Progenitor cell of endocrine pancreas (in vitro differentiated cells): ENCODE results near the gene SLC39A11. TPM values are rescaled to one million over a fixed set of nuclear protein-coding genes. Genes with fewer than 3 reads are reported as not detected.

Source experiments
- DNase-seq: peaks from one replicate; pipeline ENCODE4 v3.0.0; 2021; ENCODE audit warnings: low spot score; ENCODE audit not compliant: unreplicated experiment
- H3K27ac Mint-ChIP-seq: 2 replicates; pipeline ENCODE4 v1.8.0; 2021; ENCODE audit warnings: mild to moderate bottlenecking, moderate library complexity, mixed read lengths
- H3K27me3 Mint-ChIP-seq: 2 replicates; pipeline ENCODE4 v1.8.0; 2021; ENCODE audit warnings: mixed read lengths
- H3K36me3 Mint-ChIP-seq: 2 replicates; pipeline ENCODE4 v1.8.0; 2022; ENCODE audit warnings: mixed read lengths; ENCODE audit not compliant: insufficient read depth
- H3K4me1 Mint-ChIP-seq: 2 replicates; pipeline ENCODE4 v1.8.0; 2021; ENCODE audit warnings: low read depth, mixed read lengths
- H3K4me3 Mint-ChIP-seq: 2 replicates; pipeline ENCODE4 v1.8.0; 2021; ENCODE audit warnings: low read depth, mild to moderate bottlenecking, moderate library complexity, mixed read lengths
- H3K9me3 Mint-ChIP-seq: 2 replicates; pipeline ENCODE4 v1.8.0; 2021; ENCODE audit warnings: low read depth, mixed read lengths
- total RNA-seq: library from RNA; stranded (reverse); gene quantifications from 2 replicates; pipeline ENCODE4 v1.2.1, GENCODE V29; 2021
- TF ChIP-seq, protein P1 (sequence below): fragments of 200-600 bp; sonication (generic); IDR thresholded peaks from one replicate; pipeline ENCODE4 v1.5.0; 2021; ENCODE audit warnings: antibody characterized with exemption, mild to moderate bottlenecking; ENCODE audit not compliant: unreplicated experiment

SLC39A11 gene
- total RNA-seq, 1 donor from 2014 or later: 20.5 TPM

DNA sequence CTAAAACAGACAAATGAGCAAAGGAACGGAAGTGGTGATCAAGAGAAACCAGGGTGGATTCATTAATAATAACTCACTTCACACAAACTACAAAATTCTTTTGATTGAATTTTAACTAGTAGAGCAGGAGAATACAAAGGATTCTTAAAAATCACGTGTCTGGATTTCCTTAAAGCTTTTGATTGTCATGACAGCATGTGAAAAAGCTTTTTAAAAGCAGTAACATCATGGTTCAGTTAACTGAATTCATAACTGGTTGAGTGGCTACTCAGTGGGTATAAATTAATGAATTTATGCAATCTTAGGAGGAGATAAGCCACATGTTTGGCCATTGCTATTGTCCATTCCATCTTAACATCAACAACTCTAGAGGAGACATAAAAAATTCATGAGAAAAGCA is 333.2 kb downstream of the SLC39A11 start:
- TF ChIP-seq, protein P1, sequence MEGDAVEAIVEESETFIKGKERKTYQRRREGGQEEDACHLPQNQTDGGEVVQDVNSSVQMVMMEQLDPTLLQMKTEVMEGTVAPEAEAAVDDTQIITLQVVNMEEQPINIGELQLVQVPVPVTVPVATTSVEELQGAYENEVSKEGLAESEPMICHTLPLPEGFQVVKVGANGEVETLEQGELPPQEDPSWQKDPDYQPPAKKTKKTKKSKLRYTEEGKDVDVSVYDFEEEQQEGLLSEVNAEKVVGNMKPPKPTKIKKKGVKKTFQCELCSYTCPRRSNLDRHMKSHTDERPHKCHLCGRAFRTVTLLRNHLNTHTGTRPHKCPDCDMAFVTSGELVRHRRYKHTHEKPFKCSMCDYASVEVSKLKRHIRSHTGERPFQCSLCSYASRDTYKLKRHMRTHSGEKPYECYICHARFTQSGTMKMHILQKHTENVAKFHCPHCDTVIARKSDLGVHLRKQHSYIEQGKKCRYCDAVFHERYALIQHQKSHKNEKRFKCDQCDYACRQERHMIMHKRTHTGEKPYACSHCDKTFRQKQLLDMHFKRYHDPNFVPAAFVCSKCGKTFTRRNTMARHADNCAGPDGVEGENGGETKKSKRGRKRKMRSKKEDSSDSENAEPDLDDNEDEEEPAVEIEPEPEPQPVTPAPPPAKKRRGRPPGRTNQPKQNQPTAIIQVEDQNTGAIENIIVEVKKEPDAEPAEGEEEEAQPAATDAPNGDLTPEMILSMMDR: no peak
- DNase-seq: no peak
- Mint-ChIP-seq H3K27ac (no peak overlapping the region), H3K4me3 (no peak overlapping the region), H3K27me3 (peaks cover 9% of the 10 kb centered on the region), H3K36me3 (peaks cover 1% of the 10 kb centered on the region), H3K9me3 (peaks cover 4% of the 10 kb centered on the region), H3K4me1 (no peaks in the 10 kb centered on the region)

DNA sequence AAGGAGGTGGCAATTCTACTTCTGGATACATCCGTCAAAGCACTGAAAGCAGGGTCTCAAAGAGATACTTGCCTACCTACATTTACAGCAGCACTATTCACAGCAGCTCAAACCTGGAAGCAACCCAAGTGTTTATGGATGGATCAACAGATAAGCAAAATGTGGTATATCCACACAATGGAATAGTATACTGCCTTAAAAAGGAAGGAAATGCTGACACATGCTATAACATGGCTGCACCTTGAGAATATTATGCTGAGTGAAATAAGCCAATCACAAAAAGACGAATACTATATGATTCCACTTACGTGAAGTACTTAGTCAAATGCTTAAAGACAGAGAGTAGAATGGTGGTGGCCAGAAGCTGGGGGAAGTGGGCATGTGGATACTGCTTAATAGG is 336.2 kb downstream of the SLC39A11 start:
- no peak overlapping the region for H3K4me3 Mint-ChIP-seq
- no peak for DNase-seq
- H3K36me3 Mint-ChIP-seq: peaks cover 1% of the 10 kb centered on the region
- peaks cover 4% of the 10 kb centered on the region for H3K9me3 Mint-ChIP-seq
- H3K27ac Mint-ChIP-seq: no peak overlapping the region
- TF ChIP-seq, protein P1: no peak
- no peaks in the 10 kb centered on the region for H3K27me3 Mint-ChIP-seq
- no peaks in the 10 kb centered on the region for H3K4me1 Mint-ChIP-seq

DNA sequence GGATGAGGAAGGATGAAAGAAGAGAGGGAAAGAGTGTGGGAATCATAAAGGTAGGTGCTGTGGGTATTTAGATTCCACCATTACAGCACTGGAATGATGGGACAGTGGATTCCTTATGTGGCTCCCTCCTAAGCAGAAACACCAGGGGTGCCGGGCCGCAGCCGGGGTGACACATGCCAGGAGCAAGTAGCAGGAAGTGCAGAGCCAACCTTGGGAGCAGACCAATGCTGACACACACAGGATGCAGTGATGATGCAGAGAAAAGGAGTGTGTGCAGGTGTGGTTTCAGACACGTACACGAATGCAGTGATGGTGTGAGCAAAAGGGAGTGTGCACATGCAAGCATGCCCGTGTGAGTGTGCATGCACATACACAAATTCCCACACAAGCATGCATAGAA is 338.0 kb downstream of the SLC39A11 start:
- H3K27me3 Mint-ChIP-seq: no peaks in the 10 kb centered on the region

DNA sequence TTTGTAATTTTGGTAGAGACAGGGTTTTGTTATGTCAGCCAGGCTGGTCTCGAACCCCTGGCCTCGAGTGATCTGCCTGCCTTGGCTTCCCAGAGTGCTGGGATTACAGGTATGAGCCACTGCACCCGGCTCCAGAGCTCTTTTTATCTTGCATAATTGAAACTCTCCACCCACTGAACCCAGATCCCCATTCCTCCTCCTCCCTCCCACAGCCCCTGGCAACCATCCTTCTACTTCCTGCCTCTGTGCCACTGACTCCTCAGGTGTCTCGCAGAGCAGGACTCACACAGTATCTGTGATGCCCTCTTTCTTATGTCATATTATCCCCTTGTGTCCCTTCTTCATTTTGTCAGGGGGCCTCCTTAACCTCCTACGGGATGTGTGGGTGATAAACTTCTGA is 340.7 kb downstream of the SLC39A11 start:
- no peak overlapping the region for H3K4me3 Mint-ChIP-seq
- H3K9me3 Mint-ChIP-seq: peaks cover 4% of the 10 kb centered on the region
- H3K27ac Mint-ChIP-seq: no peak overlapping the region
- DNase-seq: no peak
- H3K27me3 Mint-ChIP-seq: no peaks in the 10 kb centered on the region
- peaks cover 14% of the 10 kb centered on the region for H3K4me1 Mint-ChIP-seq
- H3K36me3 Mint-ChIP-seq: peaks cover 1% of the 10 kb centered on the region
- TF ChIP-seq, protein P1: no peak

More for the DNA sequence above, 338.0 kb downstream of the SLC39A11 start:
- Mint-ChIP-seq H3K27ac (no peak overlapping the region), H3K4me1 (peaks cover 5% of the 10 kb centered on the region), H3K4me3 (no peak overlapping the region), H3K36me3 (peaks cover 1% of the 10 kb centered on the region), H3K9me3 (peaks cover 4% of the 10 kb centered on the region)
- no peak for DNase-seq
- TF ChIP-seq, protein P1: no peak

DNA sequence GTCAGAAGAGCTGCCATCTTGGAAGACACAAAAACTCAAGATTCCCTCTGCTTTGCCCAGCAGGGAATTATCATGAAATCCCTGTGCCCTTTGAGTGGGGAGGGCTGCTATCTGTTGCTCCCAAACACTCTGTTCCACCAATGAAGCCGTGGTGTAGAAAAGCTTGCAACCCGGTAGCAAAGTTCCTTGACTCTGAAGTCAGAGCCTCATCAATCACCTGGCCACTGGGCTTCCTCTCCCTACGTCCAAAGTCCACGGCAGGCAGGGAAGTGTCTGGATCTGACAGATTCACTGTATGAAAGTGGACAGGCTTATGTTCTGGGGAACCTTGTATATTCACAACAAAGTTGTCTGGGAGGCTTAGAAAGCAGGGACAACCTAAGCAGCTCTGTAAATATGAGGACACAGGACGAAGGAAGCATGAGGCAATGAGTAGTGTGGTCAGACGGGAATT is 343.3 kb downstream of the SLC39A11 start:
- no peak overlapping the region for H3K27ac Mint-ChIP-seq
- no peak for DNase-seq
- peaks cover 2% of the 10 kb centered on the region for H3K9me3 Mint-ChIP-seq
- TF ChIP-seq, protein P1: no peak
- H3K36me3 Mint-ChIP-seq: peaks cover 3% of the 10 kb centered on the region
- H3K4me3 Mint-ChIP-seq: no peak overlapping the region
- peaks cover 14% of the 10 kb centered on the region for H3K4me1 Mint-ChIP-seq
- peaks cover 3% of the 10 kb centered on the region for H3K27me3 Mint-ChIP-seq
